Natural killer cell (primary cell): Measurements from ENCODE around the gene CITED4. TPM values are rescaled to one million over a fixed set of nuclear protein-coding genes. Genes with fewer than 3 reads are reported as not detected.
"Not testable (repeated sequence)": the region's sequence is repeated elsewhere in the genome, so short reads cannot be mapped to it uniquely, and the experiment has no call there.

ENCODE experiments used
- ATAC-seq, 3 donors: fragments of 150-1000 bp in 2 of 3; fragments of 200-7000 bp in 1 of 3; cut with Tn5 transposase; 1 replicate in 1 of 3; 2 replicates in 2 of 3; pipeline ENCODE4 v1.10.0; 2021; ENCODE audit warnings: mild to moderate bottlenecking in 2 of 3, moderate library complexity in 2 of 3
- DNase-seq, 2 donors: peaks; one replicate each; pipeline versions ENCODE4 v3.0.0 to v3.0.0-alpha.2; 2013 to 2021; ENCODE audit warnings: mixed read lengths in 1 of 2
- H3K27ac ChIP-seq: one replicate; pipeline ENCODE4 v1.5.1; 2013; ENCODE audit warnings: mild to moderate bottlenecking, low read length
- H3K27me3 ChIP-seq: one replicate; pipeline ENCODE4 v1.6.1; 2013; ENCODE audit warnings: low read length; ENCODE audit not compliant: control insufficient read depth, insufficient read depth
- H3K36me3 ChIP-seq: one replicate; pipeline ENCODE4 v1.6.1; 2013; ENCODE audit warnings: low read length; ENCODE audit not compliant: control insufficient read depth, insufficient read depth
- H3K4me1 ChIP-seq: one replicate; pipeline ENCODE4 v1.6.1; 2013; ENCODE audit warnings: low read length; ENCODE audit not compliant: control insufficient read depth, insufficient read depth
- H3K4me3 ChIP-seq: one replicate; pipeline ENCODE4 v1.5.1; 2013; ENCODE audit warnings: low read length
- H3K9me3 ChIP-seq: one replicate; pipeline ENCODE4 v1.6.1; 2013; ENCODE audit warnings: low read length; ENCODE audit not compliant: control insufficient read depth, insufficient read depth
- H3K27ac Mint-ChIP-seq, 2 donors: one replicate each; pipeline ENCODE4 v1.8.0; 2022; ENCODE audit warnings: mild to moderate bottlenecking in 2 of 2, mixed read lengths in 2 of 2, moderate library complexity in 1 of 2
- H3K27me3 Mint-ChIP-seq, 2 donors: one replicate each; pipeline ENCODE4 v1.8.0; 2022; ENCODE audit warnings: low read depth in 2 of 2, mixed read lengths in 2 of 2
- H3K36me3 Mint-ChIP-seq: one replicate; pipeline ENCODE4 v1.8.0; 2022; ENCODE audit warnings: mixed read lengths
- H3K4me1 Mint-ChIP-seq, 2 donors: one replicate each; pipeline ENCODE4 v1.8.0; 2022; ENCODE audit warnings: mixed read lengths in 2 of 2
- H3K4me3 Mint-ChIP-seq: one replicate; pipeline ENCODE4 v1.8.0; 2022; ENCODE audit warnings: mild to moderate bottlenecking, moderate library complexity, mixed read lengths
- H3K9me3 Mint-ChIP-seq, 2 donors: one replicate each; pipeline ENCODE4 v1.8.0; 2022; ENCODE audit warnings: mixed read lengths in 2 of 2
- CTCF ChIP-seq: fragments of 200-600 bp; IDR thresholded peaks from one replicate; pipeline ENCODE4 v1.8.0; 2022; ENCODE audit warnings: antibody characterized with exemption
- WGBS: methylation state at CpG from one replicate; pipeline ENCODE4 v1.1.7; 2013; ENCODE audit warnings: missing lambda C conversion rate; ENCODE audit not compliant: insufficient coverage; 5-methylcytosine and 5-hydroxymethylcytosine counted together
- intact Hi-C: fragments of 100-400 bp; cut with micrococcal nuclease; formaldehyde crosslinking; loops from one replicate; pipeline ENCODE4 v1.14.2; 2022
- total RNA-seq, 4 donors: library from RNA; stranded (reverse); fragments of 120-200 nt in 1 of 4; gene quantifications; one replicate each; pipeline versions ENCODE4 v1.2.3 to v1.2.4, GENCODE V29; 2013 to 2022

CITED4 gene
- total RNA-seq, 3 donors from 2014 or later (not counting 1 experiment from before 2014, with no cell fraction given), result 3.5 to 7.7 (median 4.9) TPM

- Mint-ChIP-seq H3K4me3 (no peak overlapping the region), H3K27ac (no peak overlapping the region), H3K36me3 (no peaks in the 10 kb centered on the region), H3K9me3 (peaks cover 6% of the 10 kb centered on the region in 2 donors), H3K27me3 (peaks cover 3 to 7% of the 10 kb centered on the region in 2 donors), H3K4me1 (no peaks in the 10 kb centered on the region)
- TF ChIP-seq CTCF, result no peak
- 53% methylated on average over 2 of the region's 4 CpGs for WGBS
- Histone ChIP-seq H3K27ac (no peak overlapping the region), H3K27me3 (no peaks in the 10 kb centered on the region), H3K36me3 (no peaks in the 10 kb centered on the region), H3K4me3 (no peak overlapping the region), H3K9me3 (peaks cover 9% of the 10 kb centered on the region), H3K4me1 (no peaks in the 10 kb centered on the region)
- peak in 1 of 2 donors; percentile 12 for DNase-seq
- intact Hi-C loops, result no loop called here
- ATAC-seq, result no peak
Observed at GRCh38 chr1:40898431-40898901, 36.3 kb upstream of the CITED4 start.

GRCh38 chr1:40897513-40897912 is 35.4 kb upstream of the CITED4 start:
- Mint-ChIP-seq H3K4me1 (no peaks in the 10 kb centered on the region), H3K27me3 (peaks cover 3 to 7% of the 10 kb centered on the region in 2 donors), H3K27ac (no peak overlapping the region), H3K4me3 (no peak overlapping the region), H3K36me3 (no peaks in the 10 kb centered on the region), H3K9me3 (peaks cover 8 to 10% of the 10 kb centered on the region in 2 donors)
- Histone ChIP-seq H3K9me3 (peaks cover 13% of the 10 kb centered on the region), H3K4me3 (no peak overlapping the region), H3K36me3 (no peaks in the 10 kb centered on the region), H3K27ac (no peak overlapping the region), H3K27me3 (no peaks in the 10 kb centered on the region), H3K4me1 (no peaks in the 10 kb centered on the region)
- WGBS, result 74% methylated on average over 4 of the region's 4 CpGs
- ATAC-seq, result no peak
- intact Hi-C loops, result no loop called here
- no peak for DNase-seq
- no peak for TF ChIP-seq CTCF

- Histone ChIP-seq H3K4me3 (no peak overlapping the region), H3K4me1 (no peaks in the 10 kb centered on the region), H3K27ac (no peak overlapping the region), H3K27me3 (no peaks in the 10 kb centered on the region), H3K36me3 (no peaks in the 10 kb centered on the region), H3K9me3 (peaks cover 13% of the 10 kb centered on the region)
- TF ChIP-seq CTCF, result no peak
- ATAC-seq, result no peak
- 87% methylated on average over 3 of the region's 3 CpGs for WGBS
- no peaks in the 10 kb centered on the region for H3K36me3 Mint-ChIP-seq
- H3K27ac Mint-ChIP-seq, result no peak overlapping the region
- H3K9me3 Mint-ChIP-seq, result peaks cover 8 to 10% of the 10 kb centered on the region in 2 donors
- H3K4me1 Mint-ChIP-seq, result no peaks in the 10 kb centered on the region
- no peak for DNase-seq
- H3K27me3 Mint-ChIP-seq, result peaks cover 0 to 3% of the 10 kb centered on the region in 2 donors
- no peak overlapping the region for H3K4me3 Mint-ChIP-seq
- intact Hi-C loops, result no loop called here
Observed at GRCh38 chr1:40896482-40896881, 34.3 kb upstream of the CITED4 start.

GRCh38 chr1:40895601-40896000 is 33.4 kb upstream of the CITED4 start:
- Histone ChIP-seq H3K36me3 (no peaks in the 10 kb centered on the region), H3K9me3 (peaks cover 13% of the 10 kb centered on the region), H3K4me3 (no peak overlapping the region), H3K27me3 (no peaks in the 10 kb centered on the region), H3K27ac (no peak overlapping the region), H3K4me1 (no peaks in the 10 kb centered on the region)
- Mint-ChIP-seq H3K4me3 (no peak overlapping the region), H3K9me3 (peaks cover 8 to 10% of the 10 kb centered on the region in 2 donors), H3K36me3 (no peaks in the 10 kb centered on the region), H3K4me1 (no peaks in the 10 kb centered on the region), H3K27ac (no peak overlapping the region), H3K27me3 (peaks cover 0 to 3% of the 10 kb centered on the region in 2 donors)
- intact Hi-C loops, result no loop called here
- DNase-seq (no peak), ATAC-seq (no peak)
- no CpG with 5 or more reads among the region's 1 CpG for WGBS
- no peak for TF ChIP-seq CTCF

- H3K9me3 ChIP-seq, result peaks cover 13% of the 10 kb centered on the region
- ATAC-seq, H3K27me3 ChIP-seq, H3K9me3 Mint-ChIP-seq, H3K4me1 ChIP-seq, H3K36me3 ChIP-seq, H3K4me3 ChIP-seq, H3K4me3 Mint-ChIP-seq, H3K27me3 Mint-ChIP-seq, H3K4me1 Mint-ChIP-seq, H3K27ac ChIP-seq, DNase-seq, H3K36me3 Mint-ChIP-seq, H3K27ac Mint-ChIP-seq, intact Hi-C loops: not testable (repeated sequence)
- WGBS, result 89% methylated on average over 1 of the region's 2 CpGs
Observed at GRCh38 chr1:40894858-40895257, 32.7 kb upstream of the CITED4 start.
